Stomach (tissue), 9 donors: ENCODE results near the gene PSMD13. TPM values are rescaled to one million over a fixed set of nuclear protein-coding genes. Genes with fewer than 3 reads are reported as not detected.
A peak's percentile ranks its signal among the peaks of the same experiment; 100 is the strongest.

Source experiments
- DNase-seq, 2 donors: peaks; one replicate each; pipeline versions ENCODE4 v3.0.0 to v3.0.0-alpha.2; 2013 to 2019
- H3K27ac ChIP-seq, 5 donors: fragments of 200-600 bp in 4 of 5; sonication (generic) in 4 of 5; one replicate each; pipeline ENCODE4 v1.5.1; 2013 to 2019; ENCODE audit warnings: mild to moderate bottlenecking in 1 of 5, moderate library complexity in 1 of 5
- H3K27me3 ChIP-seq, 3 donors: fragments of 200-600 bp; sonication (generic); one replicate each; pipeline ENCODE4 v1.5.1; 2017 to 2019; ENCODE audit warnings: mixed run types in 1 of 3
- H3K36me3 ChIP-seq, 4 donors: fragments of 200-600 bp; sonication (generic); 1 replicate in 3 of 4; 2 replicates in 1 of 4; pipeline ENCODE4 v1.5.1; 2016 to 2019
- H3K4me1 ChIP-seq, 4 donors: fragments of 200-600 bp; sonication (generic); one replicate each; pipeline ENCODE4 v1.5.1; 2016 to 2019
- H3K4me3 ChIP-seq, 4 donors: fragments of 200-600 bp; sonication (generic) in 3 of 4; one replicate each; pipeline ENCODE4 v1.5.1; 2016 to 2019; ENCODE audit warnings: mild to moderate bottlenecking in 1 of 4
- H3K9me3 ChIP-seq, 4 donors: fragments of 200-600 bp; sonication (generic); one replicate each; pipeline ENCODE4 v1.5.1; 2016 to 2019
- EP300 ChIP-seq: sonication (generic); formaldehyde crosslinking; IDR thresholded peaks from one replicate; pipeline ENCODE4 v1.6.1; 2017; ENCODE audit warnings: antibody characterized with exemption
- POLR2A ChIP-seq, 4 donors: fragments of 450-650 bp; IDR thresholded peaks; one replicate each; pipeline ENCODE4 v1.6.1; 2016; ENCODE audit warnings: antibody characterized with exemption in 4 of 4, control low read depth in 2 of 4, mild to moderate bottlenecking in 1 of 4, moderate library complexity in 1 of 4
- POLR2AphosphoS5 ChIP-seq, 3 donors: sonication (generic); formaldehyde crosslinking; IDR thresholded peaks; one replicate each; pipeline ENCODE4 v1.6.1; 2016; ENCODE audit warnings: antibody characterized with exemption in 3 of 3
- WGBS, 5 donors: extraction: QIAGEN DNeasy Blood & Tissue Kit in 3 of 5; methylation state at CpG; one replicate each; pipeline versions ENCODE4 v1.1.5 to v1.1.7; 2013 to 2018; 5-methylcytosine and 5-hydroxymethylcytosine counted together
- intact Hi-C: fragments of 100-400 bp; cut with DNase I; formaldehyde crosslinking; loops from one replicate; pipeline ENCODE4 v1.15.1; 2023; ENCODE audit warnings: low total_unique reads
- polyA plus RNA-seq, 3 donors: library from polyadenylated mRNA; stranded (reverse); fragments of 200-250 nt; gene quantifications; one replicate each; pipeline ENCODE4 v1.2.3, GENCODE V29; 2013
- total RNA-seq, 5 donors: library from RNA; depleted of rRNA; stranded (reverse); fragments of >200 nt; gene quantifications; one replicate each; pipeline versions ENCODE4 v1.1.0 to v1.2.3, GENCODE V29; 2014 to 2016
- TF ChIP-seq, protein P1 (sequence below), 7 experiments: fragments of 450-650 bp in 4 of 7; fragments of 200-600 bp in 3 of 7; sonication (generic) in 3 of 7; IDR thresholded peaks; one replicate each; pipeline ENCODE4 v1.5.1; 2016 to 2019; ENCODE audit warnings: antibody characterized with exemption in 7 of 7, control low read depth in 2 of 7, mild to moderate bottlenecking in 1 of 7
- donor health status: healthy with polysubstance abuse.
- donor health status: Bipolar disorder and iron deficiency.
- donor health status: healthy.

PSMD13 gene
- total and polyA plus RNA-seq, 8 donors, result 36.2 to 132 (median 111) TPM

DNA sequence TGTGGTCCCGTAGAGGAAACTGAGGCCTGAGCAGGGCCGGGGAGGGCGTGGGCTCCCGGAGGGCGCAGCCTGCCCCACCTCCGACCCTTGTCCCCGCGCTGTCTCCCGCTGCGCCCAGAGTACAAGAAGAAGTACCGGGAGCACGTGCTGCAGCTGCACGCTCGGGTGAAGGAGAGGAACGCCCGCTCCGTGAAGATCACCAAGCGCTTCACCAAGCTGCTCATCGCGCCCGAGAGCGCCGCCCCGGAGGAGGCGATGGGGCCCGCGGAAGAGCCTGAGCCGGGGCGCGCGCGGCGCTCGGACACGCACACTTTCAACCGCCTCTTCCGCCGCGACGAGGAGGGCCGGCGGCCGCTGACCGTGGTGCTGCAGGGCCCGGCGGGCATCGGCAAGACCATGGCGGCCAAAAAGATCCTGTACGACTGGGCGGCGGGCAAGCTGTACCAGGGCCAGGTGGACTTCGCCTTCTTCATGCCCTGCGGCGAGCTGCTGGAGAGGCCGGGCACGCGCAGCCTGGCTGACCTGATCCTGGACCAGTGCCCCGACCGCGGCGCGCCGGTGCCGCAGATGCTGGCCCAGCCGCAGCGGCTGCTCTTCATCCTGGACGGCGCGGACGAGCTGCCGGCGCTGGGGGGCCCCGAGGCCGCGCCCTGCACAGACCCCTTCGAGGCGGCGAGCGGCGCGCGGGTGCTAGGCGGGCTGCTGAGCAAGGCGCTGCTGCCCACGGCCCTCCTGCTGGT is 43.4 kb downstream of the PSMD13 start:
- peak overlapping the region; percentile 17 to 47 (median 42) for H3K4me3 ChIP-seq
- 2 to 10% (median 3%) methylated on average over 7 to 85 of the region's 85 CpGs for WGBS, 5 donors

DNA sequence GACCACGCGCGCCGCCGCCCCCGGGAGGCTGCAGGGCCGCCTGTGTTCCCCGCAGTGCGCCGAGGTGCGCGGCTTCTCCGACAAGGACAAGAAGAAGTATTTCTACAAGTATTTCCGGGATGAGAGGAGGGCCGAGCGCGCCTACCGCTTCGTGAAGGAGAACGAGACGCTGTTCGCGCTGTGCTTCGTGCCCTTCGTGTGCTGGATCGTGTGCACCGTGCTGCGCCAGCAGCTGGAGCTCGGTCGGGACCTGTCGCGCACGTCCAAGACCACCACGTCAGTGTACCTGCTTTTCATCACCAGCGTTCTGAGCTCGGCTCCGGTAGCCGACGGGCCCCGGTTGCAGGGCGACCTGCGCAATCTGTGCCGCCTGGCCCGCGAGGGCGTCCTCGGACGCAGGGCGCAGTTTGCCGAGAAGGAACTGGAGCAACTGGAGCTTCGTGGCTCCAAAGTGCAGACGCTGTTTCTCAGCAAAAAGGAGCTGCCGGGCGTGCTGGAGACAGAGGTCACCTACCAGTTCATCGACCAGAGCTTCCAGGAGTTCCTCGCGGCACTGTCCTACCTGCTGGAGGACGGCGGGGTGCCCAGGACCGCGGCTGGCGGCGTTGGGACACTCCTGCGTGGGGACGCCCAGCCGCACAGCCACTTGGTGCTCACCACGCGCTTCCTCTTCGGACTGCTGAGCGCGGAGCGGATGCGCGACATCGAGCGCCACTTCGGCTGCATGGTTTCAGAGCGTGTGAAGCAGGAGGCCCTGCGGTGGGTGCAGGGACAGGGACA is 44.1 kb downstream of the PSMD13 start:
- 5 to 10% (median 9%) methylated on average over 34 to 79 of the region's 79 CpGs for WGBS, 5 donors
- peak overlapping the region; percentile 17 to 47 (median 42) for H3K4me3 ChIP-seq
- intact Hi-C loops, result no loop called here
- H3K9me3 ChIP-seq, result no peaks in the 10 kb centered on the region
- peaks cover 19 to 39% (median 31%) of the 10 kb centered on the region in 4 donors for H3K4me1 ChIP-seq
- no peak for DNase-seq
- H3K27me3 ChIP-seq, result peaks cover 36 to 85% (median 65%) of the 10 kb centered on the region in 3 donors
- no peaks in the 10 kb centered on the region for H3K36me3 ChIP-seq
- TF ChIP-seq EP300, result no peak
- TF ChIP-seq, protein P1, sequence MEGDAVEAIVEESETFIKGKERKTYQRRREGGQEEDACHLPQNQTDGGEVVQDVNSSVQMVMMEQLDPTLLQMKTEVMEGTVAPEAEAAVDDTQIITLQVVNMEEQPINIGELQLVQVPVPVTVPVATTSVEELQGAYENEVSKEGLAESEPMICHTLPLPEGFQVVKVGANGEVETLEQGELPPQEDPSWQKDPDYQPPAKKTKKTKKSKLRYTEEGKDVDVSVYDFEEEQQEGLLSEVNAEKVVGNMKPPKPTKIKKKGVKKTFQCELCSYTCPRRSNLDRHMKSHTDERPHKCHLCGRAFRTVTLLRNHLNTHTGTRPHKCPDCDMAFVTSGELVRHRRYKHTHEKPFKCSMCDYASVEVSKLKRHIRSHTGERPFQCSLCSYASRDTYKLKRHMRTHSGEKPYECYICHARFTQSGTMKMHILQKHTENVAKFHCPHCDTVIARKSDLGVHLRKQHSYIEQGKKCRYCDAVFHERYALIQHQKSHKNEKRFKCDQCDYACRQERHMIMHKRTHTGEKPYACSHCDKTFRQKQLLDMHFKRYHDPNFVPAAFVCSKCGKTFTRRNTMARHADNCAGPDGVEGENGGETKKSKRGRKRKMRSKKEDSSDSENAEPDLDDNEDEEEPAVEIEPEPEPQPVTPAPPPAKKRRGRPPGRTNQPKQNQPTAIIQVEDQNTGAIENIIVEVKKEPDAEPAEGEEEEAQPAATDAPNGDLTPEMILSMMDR (IDR thresholded peaks at IDR 0.05), result no peak
- TF ChIP-seq POLR2AphosphoS5 (IDR thresholded peaks at IDR 0.05), result no peak
- TF ChIP-seq POLR2A (IDR thresholded peaks at IDR 0.05), result no peak
- peak overlapping the region in 2 of 5 donors; percentile 16 to 59 for H3K27ac ChIP-seq

More for the DNA sequence above, 43.4 kb downstream of the PSMD13 start:
- Histone ChIP-seq H3K9me3 (no peaks in the 10 kb centered on the region), H3K36me3 (no peaks in the 10 kb centered on the region), H3K27me3 (peaks cover 36 to 77% (median 65%) of the 10 kb centered on the region in 3 donors), H3K27ac (peak overlapping the region in 2 of 5 donors; percentile 23 to 59), H3K4me1 (peaks cover 19 to 39% (median 31%) of the 10 kb centered on the region in 4 donors)
- no peak for TF ChIP-seq POLR2A (IDR thresholded peaks at IDR 0.05)
- TF ChIP-seq, protein P1 (IDR thresholded peaks at IDR 0.05), result no peak
- no peak for TF ChIP-seq POLR2AphosphoS5 (IDR thresholded peaks at IDR 0.05)
- no peak for TF ChIP-seq EP300
- intact Hi-C loops, result no loop called here
- peak in 1 of 2 donors; percentile 59 for DNase-seq

DNA sequence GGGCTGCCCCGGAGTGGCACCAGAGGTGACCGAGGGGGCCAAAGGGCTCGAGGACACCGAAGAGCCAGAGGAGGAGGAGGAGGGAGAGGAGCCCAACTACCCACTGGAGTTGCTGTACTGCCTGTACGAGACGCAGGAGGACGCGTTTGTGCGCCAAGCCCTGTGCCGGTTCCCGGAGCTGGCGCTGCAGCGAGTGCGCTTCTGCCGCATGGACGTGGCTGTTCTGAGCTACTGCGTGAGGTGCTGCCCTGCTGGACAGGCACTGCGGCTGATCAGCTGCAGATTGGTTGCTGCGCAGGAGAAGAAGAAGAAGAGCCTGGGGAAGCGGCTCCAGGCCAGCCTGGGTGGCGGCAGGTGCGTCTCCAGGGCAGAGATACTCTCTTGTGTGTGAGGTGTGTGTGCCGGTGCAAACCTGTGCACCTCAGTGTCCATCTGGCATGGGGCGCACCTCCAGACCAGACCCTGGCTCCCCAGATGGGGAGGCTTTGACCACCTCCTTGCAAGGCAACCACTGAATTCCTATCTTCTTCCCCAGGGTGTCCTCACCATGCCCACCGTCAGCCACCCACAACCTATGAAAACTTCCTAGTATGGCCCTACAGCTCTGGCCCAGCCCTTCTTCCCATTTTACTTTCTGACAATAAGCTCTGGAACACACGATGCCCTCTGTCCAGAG is 44.8 kb downstream of the PSMD13 start:
- WGBS, 5 donors, result 26 to 50% (median 29%) methylated on average over 23 to 26 of the region's 26 CpGs
- no peaks in the 10 kb centered on the region for H3K9me3 ChIP-seq
- H3K27ac ChIP-seq, result peak overlapping the region in 2 of 5 donors; percentile 16 to 59
- no peak for DNase-seq
- TF ChIP-seq, protein P1 (IDR thresholded peaks at IDR 0.05), result no peak
- no peak for TF ChIP-seq POLR2AphosphoS5 (IDR thresholded peaks at IDR 0.05)
- TF ChIP-seq POLR2A (IDR thresholded peaks at IDR 0.05), result no peak
- TF ChIP-seq EP300, result no peak
- peak overlapping the region in 3 of 4 donors; percentile 37 to 47 (median 46) for H3K4me3 ChIP-seq
- no peaks in the 10 kb centered on the region for H3K36me3 ChIP-seq
- intact Hi-C loops, result no loop called here
- H3K4me1 ChIP-seq, result peaks cover 19 to 39% (median 31%) of the 10 kb centered on the region in 4 donors
- peaks cover 36 to 87% (median 65%) of the 10 kb centered on the region in 3 donors for H3K27me3 ChIP-seq

DNA sequence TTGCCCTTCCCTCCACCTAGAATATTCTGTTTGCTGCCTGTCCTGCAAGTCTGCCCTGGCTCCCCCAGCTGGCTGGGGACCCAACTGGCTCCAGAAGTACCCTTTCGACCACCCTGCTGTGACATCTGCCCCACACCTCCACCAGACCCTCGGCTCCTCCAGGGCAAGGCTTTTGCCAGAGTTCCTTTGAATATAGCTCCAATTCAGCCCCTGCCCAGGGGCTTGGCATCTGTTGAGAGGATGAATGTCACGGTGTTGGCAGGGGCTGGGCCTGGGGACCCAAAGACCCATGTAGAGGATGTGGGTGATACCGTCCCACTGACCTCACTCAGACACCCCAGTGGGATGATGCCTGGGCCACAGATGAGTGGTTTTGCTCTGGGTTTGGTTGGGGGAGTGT is 45.4 kb downstream of the PSMD13 start:
- no peak for DNase-seq
- Histone ChIP-seq H3K36me3 (no peaks in the 10 kb centered on the region), H3K4me1 (peaks cover 19 to 39% (median 31%) of the 10 kb centered on the region in 4 donors), H3K27ac (no peak overlapping the region), H3K9me3 (no peaks in the 10 kb centered on the region), H3K4me3 (peak overlapping the region in 1 of 4 donors; percentile 46), H3K27me3 (peaks cover 36 to 90% (median 65%) of the 10 kb centered on the region in 3 donors)
- TF ChIP-seq, protein P1 (IDR thresholded peaks at IDR 0.05), result no peak
- TF ChIP-seq POLR2AphosphoS5 (IDR thresholded peaks at IDR 0.05) (no peak), POLR2A (IDR thresholded peaks at IDR 0.05) (no peak), EP300 (no peak)
- intact Hi-C loops, result no loop called here
- WGBS, 5 donors, result 51 to 79% (median 71%) methylated on average over 2 to 4 of the region's 4 CpGs
